GM19193 (cell line): Measurements from ENCODE around the gene DPP10.

Source experiments
- POLR2A ChIP-seq: IDR thresholded peaks from 4 replicates; pipeline ENCODE4 v1.6.1; 2011; ENCODE audit not compliant: insufficient read depth, insufficient read length; ENCODE audit errors: extremely low read depth

DPP10 gene

GRCh38 chr2:114442510-114442909 is at the start of gene DPP10:
Gene DPP10 (plus strand): TSS chr2:114442641.
- TF ChIP-seq POLR2A = no peak

GRCh38 chr2:114400890-114401289 is 41.6 kb upstream of the DPP10 start:
- TF ChIP-seq POLR2A = no peak

GRCh38 chr2:114405247-114406116 is 37.0 kb upstream of the DPP10 start:
- no peak for TF ChIP-seq POLR2A

- no peak for TF ChIP-seq POLR2A
Measured at GRCh38 chr2:114406347-114406746, 36.1 kb upstream of the DPP10 start.

GRCh38 chr2:114421781-114422180 is 20.7 kb upstream of the DPP10 start:
- no peak for TF ChIP-seq POLR2A

- no peak for TF ChIP-seq POLR2A
Measured at GRCh38 chr2:114424699-114425098, 17.7 kb upstream of the DPP10 start.

GRCh38 chr2:114426756-114427155 is 15.7 kb upstream of the DPP10 start:
- no peak for TF ChIP-seq POLR2A

- TF ChIP-seq POLR2A = no peak
Measured at GRCh38 chr2:114436329-114436728, 6.1 kb upstream of the DPP10 start.

DNA sequence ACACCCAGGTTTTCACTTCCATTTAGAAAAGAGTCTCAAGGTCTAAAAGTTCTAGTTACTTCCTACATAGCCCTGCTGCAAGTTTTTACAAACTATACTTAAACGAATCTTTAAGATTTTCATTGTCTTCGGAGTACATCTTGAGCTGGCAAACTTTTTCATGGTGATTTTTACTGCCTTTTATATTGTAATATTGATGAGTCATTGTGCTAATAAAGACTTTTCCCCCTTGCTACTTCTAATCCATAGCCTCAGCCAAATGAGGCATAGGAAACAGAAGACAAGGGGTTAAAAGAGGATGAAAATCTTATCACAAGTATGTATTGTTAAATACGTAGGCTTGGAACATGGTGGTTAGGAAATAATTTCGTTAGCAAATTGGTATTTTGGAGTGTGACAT is 4.1 kb downstream of the DPP10 start:
- TF ChIP-seq POLR2A = no peak

DNA sequence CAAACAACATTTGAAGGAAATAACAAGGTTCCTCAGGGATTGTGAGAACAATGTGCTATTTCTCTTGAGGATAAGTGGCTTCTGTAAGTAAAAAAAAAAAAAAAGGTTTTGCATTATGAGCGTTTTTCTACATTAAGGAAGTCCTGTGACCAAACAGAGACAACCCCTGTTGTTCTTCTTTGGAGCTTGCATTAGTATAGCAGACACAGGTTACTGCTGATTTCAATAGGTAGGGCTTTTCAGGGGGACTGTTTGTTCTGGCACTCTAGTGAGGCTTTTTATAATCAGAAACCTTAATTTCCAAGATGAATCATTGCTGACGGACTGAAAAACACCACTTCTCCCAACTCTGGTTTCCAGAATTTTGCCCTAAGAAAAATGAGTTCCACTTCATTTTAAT is 8.2 kb downstream of the DPP10 start:
- TF ChIP-seq POLR2A = no peak

GRCh38 chr2:114456566-114456965 is 14.1 kb downstream of the DPP10 start:
- no peak for TF ChIP-seq POLR2A

DNA sequence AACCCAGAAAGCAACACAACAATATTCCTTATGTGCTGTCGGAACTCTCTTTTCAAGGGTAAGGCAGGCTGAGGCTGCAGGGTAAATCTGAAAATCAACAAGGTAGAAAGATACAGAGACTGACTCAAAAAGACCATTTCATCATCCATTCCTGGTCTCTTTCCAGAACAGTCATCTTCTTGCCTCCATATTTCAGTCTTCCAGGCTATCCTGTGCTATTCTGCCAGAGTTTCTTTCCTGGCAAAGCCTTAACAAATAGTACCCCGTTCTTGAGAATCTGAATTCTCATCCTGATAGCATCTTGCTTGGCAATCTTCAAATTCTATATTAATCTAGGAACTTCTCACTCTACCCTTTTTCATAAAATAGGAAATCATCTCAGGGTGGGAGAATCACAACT is 15.5 kb downstream of the DPP10 start:
- no peak for TF ChIP-seq POLR2A

- no peak for TF ChIP-seq POLR2A
Measured at GRCh38 chr2:114461116-114461515, 18.7 kb downstream of the DPP10 start.

DNA sequence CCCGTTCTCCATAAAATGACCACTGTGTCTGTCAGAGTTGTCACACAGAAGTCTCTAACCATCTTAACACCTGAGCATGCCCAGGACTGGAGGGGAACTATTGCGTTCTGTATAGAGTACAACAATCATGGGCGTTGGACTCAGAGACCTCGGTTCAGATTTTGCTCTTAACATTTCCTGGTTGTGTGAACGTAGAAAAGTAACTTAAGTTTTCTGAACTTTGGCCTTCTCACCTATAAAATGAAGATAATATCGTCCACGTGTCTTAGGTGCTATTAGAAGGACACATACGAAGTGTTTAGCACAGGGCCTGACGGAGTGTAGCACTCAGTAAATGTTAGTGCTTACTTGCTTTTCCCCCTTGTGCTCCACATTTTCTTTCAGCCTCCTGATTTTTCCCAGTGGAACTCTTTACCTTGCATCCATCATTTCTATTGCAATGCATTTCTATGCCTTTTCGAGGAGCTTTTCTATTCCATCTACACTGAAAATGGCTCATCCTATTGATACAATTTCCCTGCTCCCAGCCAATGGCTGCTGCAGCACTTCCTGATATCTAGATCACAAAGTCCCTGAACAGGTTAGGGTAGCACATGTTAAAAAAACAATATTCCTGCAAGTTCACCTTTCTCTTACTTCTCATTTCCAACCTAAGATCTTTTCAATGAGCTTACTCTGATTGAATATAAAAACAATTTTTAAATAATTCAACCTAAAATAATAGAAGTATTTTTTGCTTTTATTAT is 22.7 kb downstream of the DPP10 start:
- TF ChIP-seq POLR2A = no peak

DNA sequence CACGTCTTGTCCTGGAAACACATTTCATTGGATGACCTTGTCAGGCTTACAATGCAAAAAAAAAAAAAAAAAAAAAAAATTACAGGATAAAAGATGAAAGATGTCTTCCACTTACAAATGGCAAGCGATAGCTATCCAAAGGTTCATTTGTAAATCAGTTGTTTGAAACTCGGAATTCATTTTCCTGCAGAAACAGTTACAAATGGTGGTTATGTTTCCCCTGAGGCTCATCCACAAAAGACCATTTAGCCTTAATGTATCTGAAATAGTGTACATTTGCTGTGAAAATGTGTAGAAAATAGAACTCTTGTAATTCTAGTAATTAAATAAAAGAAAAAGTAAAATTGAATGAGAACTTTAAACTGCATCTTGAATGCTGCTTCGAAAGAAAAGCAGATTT is 25.9 kb downstream of the DPP10 start:
- TF ChIP-seq POLR2A = no peak

GRCh38 chr2:114472246-114472645 is 29.8 kb downstream of the DPP10 start:
- TF ChIP-seq POLR2A = no peak
